OCI-LY1 (cell line): ENCODE measurements around the gene TBC1D5.

Source experiments
- H2AFZ ChIP-seq: fragments of 200-600 bp; sonication (generic), shearing (Covaris generic); 2 replicates; pipeline ENCODE4 v1.6.0; 2014; ENCODE audit warnings: antibody characterized with exemption, mild to moderate bottlenecking, low read length
- H3F3A ChIP-seq: fragments of 200-600 bp; sonication (generic), shearing (Covaris generic); 2 replicates; pipeline ENCODE4 v1.6.0; 2014; ENCODE audit warnings: mild to moderate bottlenecking, antibody characterized with exemption, low read length, moderate library complexity; ENCODE audit not compliant: insufficient read depth
- H3K27ac ChIP-seq: fragments of 200-600 bp; sonication (generic); 2 replicates; pipeline ENCODE4 v1.5.1; 2014; ENCODE audit warnings: low read length, mixed run types, mild to moderate bottlenecking, low read depth; ENCODE audit not compliant: poor library complexity, severe bottlenecking
- H3K27me3 ChIP-seq: fragments of 200-600 bp; sonication (generic); 2 replicates; pipeline ENCODE4 v1.6.0; 2014; ENCODE audit warnings: antibody characterized with exemption, mild to moderate bottlenecking, low read length, moderate library complexity; ENCODE audit not compliant: insufficient read depth
- H3K36me3 ChIP-seq: fragments of 200-600 bp; sonication (generic); 2 replicates; pipeline ENCODE4 v1.6.1; 2014; ENCODE audit warnings: mild to moderate bottlenecking, antibody characterized with exemption, low read length, moderate library complexity, mixed read lengths; ENCODE audit not compliant: insufficient read depth
- H3K4me1 ChIP-seq: fragments of 200-600 bp; sonication (generic); 2 replicates; pipeline ENCODE4 v1.5.1; 2014; ENCODE audit warnings: mild to moderate bottlenecking, low read length, moderate library complexity; ENCODE audit not compliant: insufficient read depth, severe bottlenecking
- H3K4me2 ChIP-seq: fragments of 200-600 bp; sonication (generic), shearing (Covaris generic); 2 replicates; pipeline ENCODE4 v1.6.1; 2014; ENCODE audit warnings: low read length
- H3K4me3 ChIP-seq: fragments of 200-600 bp; sonication (generic); 2 replicates; pipeline ENCODE4 v1.5.1; 2014; ENCODE audit warnings: low read length, low read depth, mild to moderate bottlenecking, mixed read lengths; ENCODE audit not compliant: poor library complexity, severe bottlenecking
- H3K79me2 ChIP-seq: fragments of 200-600 bp; shearing (Covaris generic); 2 replicates; pipeline ENCODE4 v1.6.1; 2016; ENCODE audit warnings: mixed run types, low read length, mixed read lengths; ENCODE audit not compliant: insufficient read depth
- H3K9ac ChIP-seq: fragments of 200-600 bp; sonication (generic), shearing (Covaris generic); 2 replicates; pipeline ENCODE4 v1.6.1; 2014; ENCODE audit warnings: mild to moderate bottlenecking, low read length, mixed read lengths
- H3K9me2 ChIP-seq: fragments of 200-600 bp; sonication (generic), shearing (Covaris generic); 2 replicates; pipeline ENCODE4 v1.6.1; 2014; ENCODE audit warnings: low read depth, mild to moderate bottlenecking, low read length, mixed read lengths
- H3K9me3 ChIP-seq: fragments of 200-600 bp; shearing (Covaris generic); 2 replicates; pipeline ENCODE4 v1.6.1; 2014; ENCODE audit warnings: low read length, mixed read lengths
- H4K20me1 ChIP-seq: fragments of 200-600 bp; sonication (generic), shearing (Covaris generic); 2 replicates; pipeline ENCODE4 v1.6.0; 2016; ENCODE audit warnings: mild to moderate bottlenecking, low read length; ENCODE audit not compliant: insufficient read depth
- EZH2 ChIP-seq: fragments of 200-600 bp; sonication (generic), shearing (Covaris generic); IDR thresholded peaks from 2 replicates; pipeline ENCODE4 v1.8.0; 2017; ENCODE audit warnings: borderline replicate concordance, mixed run types, mild to moderate bottlenecking, antibody characterized with exemption, low read length, moderate library complexity, mixed read lengths
- TF ChIP-seq, protein P1 (sequence below): fragments of 200-600 bp; sonication (generic), shearing (Covaris generic); IDR thresholded peaks from 2 replicates; pipeline ENCODE4 v1.5.1; 2017; ENCODE audit warnings: mild to moderate bottlenecking, antibody characterized with exemption, low read length, moderate library complexity, mixed read lengths

TBC1D5 gene

DNA sequence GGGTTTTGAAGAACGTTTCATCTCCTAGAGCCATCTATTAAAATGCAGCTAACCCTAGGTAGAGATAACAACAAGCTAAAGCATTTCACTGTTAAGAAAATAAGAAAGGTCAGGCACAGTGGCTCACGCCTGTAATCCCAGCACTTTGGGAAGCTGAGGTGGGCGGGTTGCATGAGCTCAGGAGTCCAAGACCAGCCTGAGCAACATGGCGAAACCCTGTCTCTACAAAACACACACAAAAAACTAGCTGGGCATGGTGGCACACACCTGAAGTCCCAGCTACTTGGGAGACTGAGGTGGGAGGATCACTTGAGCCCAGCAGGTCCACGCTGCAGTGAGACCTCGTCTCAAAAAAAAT is 5.4 kb upstream of the TBC1D5 start:
- Histone ChIP-seq H3K4me1 (peaks cover 31% of the 10 kb centered on the region), H3K36me3 (no peaks in the 10 kb centered on the region), H2AFZ (no peak overlapping the region), H3F3A (no peaks in the 10 kb centered on the region), H3K4me2 (no peak overlapping the region), H3K9me3 (no peaks in the 10 kb centered on the region), H3K27me3 (no peaks in the 10 kb centered on the region), H3K27ac (no peak overlapping the region), H3K9ac (no peak overlapping the region), H3K79me2 (no peaks in the 10 kb centered on the region), H3K4me3 (no peak overlapping the region), H4K20me1 (no peaks in the 10 kb centered on the region), H3K9me2 (no peaks in the 10 kb centered on the region)
- TF ChIP-seq EZH2: no peak
- TF ChIP-seq, protein P1, sequence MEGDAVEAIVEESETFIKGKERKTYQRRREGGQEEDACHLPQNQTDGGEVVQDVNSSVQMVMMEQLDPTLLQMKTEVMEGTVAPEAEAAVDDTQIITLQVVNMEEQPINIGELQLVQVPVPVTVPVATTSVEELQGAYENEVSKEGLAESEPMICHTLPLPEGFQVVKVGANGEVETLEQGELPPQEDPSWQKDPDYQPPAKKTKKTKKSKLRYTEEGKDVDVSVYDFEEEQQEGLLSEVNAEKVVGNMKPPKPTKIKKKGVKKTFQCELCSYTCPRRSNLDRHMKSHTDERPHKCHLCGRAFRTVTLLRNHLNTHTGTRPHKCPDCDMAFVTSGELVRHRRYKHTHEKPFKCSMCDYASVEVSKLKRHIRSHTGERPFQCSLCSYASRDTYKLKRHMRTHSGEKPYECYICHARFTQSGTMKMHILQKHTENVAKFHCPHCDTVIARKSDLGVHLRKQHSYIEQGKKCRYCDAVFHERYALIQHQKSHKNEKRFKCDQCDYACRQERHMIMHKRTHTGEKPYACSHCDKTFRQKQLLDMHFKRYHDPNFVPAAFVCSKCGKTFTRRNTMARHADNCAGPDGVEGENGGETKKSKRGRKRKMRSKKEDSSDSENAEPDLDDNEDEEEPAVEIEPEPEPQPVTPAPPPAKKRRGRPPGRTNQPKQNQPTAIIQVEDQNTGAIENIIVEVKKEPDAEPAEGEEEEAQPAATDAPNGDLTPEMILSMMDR: no peak

DNA sequence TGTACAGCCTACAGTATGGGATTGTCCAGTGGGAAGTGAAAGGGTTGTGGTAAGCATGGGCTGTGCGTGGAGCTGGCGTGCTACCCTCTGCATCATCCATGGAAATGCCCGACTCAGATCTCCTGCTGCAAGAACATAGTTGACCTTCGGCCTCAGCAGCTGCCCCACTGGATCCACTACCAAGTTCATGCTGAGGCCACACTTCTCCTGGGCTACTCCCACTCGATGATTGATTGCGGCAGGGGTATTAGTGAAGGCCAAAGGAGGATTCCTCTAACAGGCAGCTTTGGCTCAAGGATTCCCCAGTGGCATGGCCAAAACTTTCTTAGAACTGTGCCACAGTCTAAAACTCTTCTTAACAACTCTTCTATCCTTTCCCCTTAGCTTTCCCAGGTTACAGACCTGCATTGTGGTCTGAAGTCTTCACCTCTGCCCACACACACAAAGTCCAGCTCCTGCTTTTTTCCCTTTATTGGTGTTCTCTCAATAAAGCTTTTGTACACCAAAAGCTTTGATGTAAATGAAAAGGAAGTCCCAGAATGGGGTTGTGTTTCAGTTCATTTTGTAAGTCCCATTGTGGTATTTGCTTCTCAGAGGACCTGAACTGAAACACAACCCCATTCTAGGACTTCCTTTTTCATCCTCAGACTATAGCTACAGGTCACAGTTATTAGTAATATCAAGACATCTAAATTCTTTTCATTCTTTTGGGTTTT is 4.9 kb upstream of the TBC1D5 start:
- H3K79me2 ChIP-seq: no peaks in the 10 kb centered on the region
- H3K27ac ChIP-seq: no peak overlapping the region
- H3K36me3 ChIP-seq: no peaks in the 10 kb centered on the region
- no peaks in the 10 kb centered on the region for H4K20me1 ChIP-seq
- H3K9me2 ChIP-seq: no peaks in the 10 kb centered on the region
- H3F3A ChIP-seq: no peaks in the 10 kb centered on the region
- H3K4me1 ChIP-seq: peaks cover 32% of the 10 kb centered on the region
- no peak overlapping the region for H3K4me2 ChIP-seq
- no peak overlapping the region for H3K9ac ChIP-seq
- no peak for TF ChIP-seq EZH2
- TF ChIP-seq, protein P1: no peak
- no peaks in the 10 kb centered on the region for H3K9me3 ChIP-seq
- H3K4me3 ChIP-seq: no peak overlapping the region
- no peak overlapping the region for H2AFZ ChIP-seq
- no peaks in the 10 kb centered on the region for H3K27me3 ChIP-seq

DNA sequence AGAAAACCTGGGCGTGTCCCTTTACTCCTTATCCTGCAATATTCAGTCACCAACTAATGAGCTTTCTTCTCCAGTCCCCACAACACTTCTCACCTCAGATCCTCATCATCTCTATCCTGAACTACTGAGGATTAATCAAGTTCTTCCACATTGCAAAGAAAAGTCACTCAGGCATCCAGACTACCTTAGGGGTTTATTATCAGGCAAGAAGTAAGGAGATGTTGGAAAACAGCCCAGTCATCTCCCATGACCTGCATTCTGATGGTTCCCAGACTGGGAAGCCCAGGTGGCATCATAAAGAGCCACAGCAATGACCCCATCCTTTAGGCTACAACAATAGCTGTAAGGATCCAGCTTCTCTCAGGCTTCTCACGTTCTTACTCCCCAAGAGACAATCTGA is 3.5 kb upstream of the TBC1D5 start:
- Histone ChIP-seq H3K79me2 (peaks cover 7% of the 10 kb centered on the region; the same call in 1 of the 2 replicates), H3K4me2 (no peak overlapping the region), H3K9me2 (no peaks in the 10 kb centered on the region), H3K4me1 (peaks cover 39% of the 10 kb centered on the region), H4K20me1 (no peaks in the 10 kb centered on the region), H3K27me3 (no peaks in the 10 kb centered on the region), H3K9me3 (no peaks in the 10 kb centered on the region), H3K4me3 (no peak overlapping the region), H3K36me3 (no peaks in the 10 kb centered on the region), H3F3A (no peaks in the 10 kb centered on the region), H3K27ac (no peak overlapping the region), H3K9ac (no peak overlapping the region), H2AFZ (no peak overlapping the region)
- no peak for TF ChIP-seq EZH2
- TF ChIP-seq, protein P1: no peak
